T-helper 2 cell (primary cell): ENCODE results near the gene ZNF331.
"Not testable (repeated sequence)": the region's sequence is repeated elsewhere in the genome, so short reads cannot be mapped to it uniquely, and the experiment has no call there.

Experiments used
- DNase-seq, 5 experiments: peaks; one replicate each; pipeline versions ENCODE4 v3.0.0 to v3.0.0-alpha.2; 2012 to 2022
- total RNA-seq, 2 donors: gene quantifications; one replicate each; lab custom pipeline; 2026; lab: John Stamatoyannopoulos, UW

The ZNF331 gene
- total RNA-seq: 198 to 564 reads per million in 2 donors

- DNase-seq: peak; percentile 76 to 96 (median 91)
These were observed at the start of gene ZNF331 for GRCh38 chr19:53537521-53538377. Gene ZNF331 (plus strand): TSS chr19:53538145. CDS start chr19:53569377, 31,232 bp downstream.

- DNase-seq: no peak
These were observed 45.8 kb upstream of the ZNF331 start for GRCh38 chr19:53492153-53492552.

- DNase-seq: not testable (repeated sequence)
These were observed 40.5 kb upstream of the ZNF331 start for GRCh38 chr19:53497311-53498023.

- DNase-seq: not testable (repeated sequence)
These were observed 39.9 kb upstream of the ZNF331 start for GRCh38 chr19:53498024-53498395.

GRCh38 chr19:53503151-53503550, 34.8 kb upstream of the ZNF331 start:
- not testable (repeated sequence) for DNase-seq

GRCh38 chr19:53503671-53504364, 34.1 kb upstream of the ZNF331 start:
- not testable (repeated sequence) for DNase-seq

GRCh38 chr19:53504365-53504703, 33.6 kb upstream of the ZNF331 start:
- not testable (repeated sequence) for DNase-seq

- DNase-seq: no peak
These were observed 33.1 kb upstream of the ZNF331 start for GRCh38 chr19:53504885-53505284.

- DNase-seq: no peak
These were observed 31.2 kb upstream of the ZNF331 start for GRCh38 chr19:53506728-53507127.

- DNase-seq: no peak
These were observed 30.2 kb upstream of the ZNF331 start for GRCh38 chr19:53507523-53508442.

- DNase-seq: no peak
These were observed 28.5 kb upstream of the ZNF331 start for GRCh38 chr19:53509443-53509842.

GRCh38 chr19:53509845-53510244, 28.1 kb upstream of the ZNF331 start:
- DNase-seq: no peak

- no peak for DNase-seq
These were observed 26.6 kb upstream of the ZNF331 start for GRCh38 chr19:53511357-53511756.

GRCh38 chr19:53511933-53512374, 26.0 kb upstream of the ZNF331 start:
- DNase-seq: peak in 3 of 5 experiments; percentile 16 to 29 (median 22)

GRCh38 chr19:53515047-53515446, 22.9 kb upstream of the ZNF331 start:
- DNase-seq: not testable (repeated sequence)

- no peak for DNase-seq
These were observed 20.7 kb upstream of the ZNF331 start for GRCh38 chr19:53517114-53517741.

GRCh38 chr19:53518121-53518520, 19.8 kb upstream of the ZNF331 start:
- no peak for DNase-seq

- no peak for DNase-seq
These were observed 19.2 kb upstream of the ZNF331 start for GRCh38 chr19:53518716-53519115.

GRCh38 chr19:53519446-53519845, 18.5 kb upstream of the ZNF331 start:
- no peak for DNase-seq

- DNase-seq: no peak
These were observed 17.8 kb upstream of the ZNF331 start for GRCh38 chr19:53520163-53520546.

- peak; percentile 63 to 97 (median 82) for DNase-seq
These were observed 17.2 kb upstream of the ZNF331 start for GRCh38 chr19:53520547-53521372.
